OCI-LY1 (cell line): ENCODE measurements around the gene RABEP1.

Experiments used
- H2AFZ ChIP-seq: fragments of 200-600 bp; sonication (generic), shearing (Covaris generic); 2 replicates; pipeline ENCODE4 v1.6.0; 2014; ENCODE audit warnings: antibody characterized with exemption, mild to moderate bottlenecking, low read length
- H3F3A ChIP-seq: fragments of 200-600 bp; sonication (generic), shearing (Covaris generic); 2 replicates; pipeline ENCODE4 v1.6.0; 2014; ENCODE audit warnings: mild to moderate bottlenecking, antibody characterized with exemption, low read length, moderate library complexity; ENCODE audit not compliant: insufficient read depth
- H3K27ac ChIP-seq: fragments of 200-600 bp; sonication (generic); 2 replicates; pipeline ENCODE4 v1.5.1; 2014; ENCODE audit warnings: low read length, mixed run types, mild to moderate bottlenecking, low read depth; ENCODE audit not compliant: poor library complexity, severe bottlenecking
- H3K27me3 ChIP-seq: fragments of 200-600 bp; sonication (generic); 2 replicates; pipeline ENCODE4 v1.6.0; 2014; ENCODE audit warnings: antibody characterized with exemption, mild to moderate bottlenecking, low read length, moderate library complexity; ENCODE audit not compliant: insufficient read depth
- H3K36me3 ChIP-seq: fragments of 200-600 bp; sonication (generic); 2 replicates; pipeline ENCODE4 v1.6.1; 2014; ENCODE audit warnings: mild to moderate bottlenecking, antibody characterized with exemption, low read length, moderate library complexity, mixed read lengths; ENCODE audit not compliant: insufficient read depth
- H3K4me1 ChIP-seq: fragments of 200-600 bp; sonication (generic); 2 replicates; pipeline ENCODE4 v1.5.1; 2014; ENCODE audit warnings: mild to moderate bottlenecking, low read length, moderate library complexity; ENCODE audit not compliant: insufficient read depth, severe bottlenecking
- H3K4me2 ChIP-seq: fragments of 200-600 bp; sonication (generic), shearing (Covaris generic); 2 replicates; pipeline ENCODE4 v1.6.1; 2014; ENCODE audit warnings: low read length
- H3K4me3 ChIP-seq: fragments of 200-600 bp; sonication (generic); 2 replicates; pipeline ENCODE4 v1.5.1; 2014; ENCODE audit warnings: low read length, low read depth, mild to moderate bottlenecking, mixed read lengths; ENCODE audit not compliant: poor library complexity, severe bottlenecking
- H3K79me2 ChIP-seq: fragments of 200-600 bp; shearing (Covaris generic); 2 replicates; pipeline ENCODE4 v1.6.1; 2016; ENCODE audit warnings: mixed run types, low read length, mixed read lengths; ENCODE audit not compliant: insufficient read depth
- H3K9ac ChIP-seq: fragments of 200-600 bp; sonication (generic), shearing (Covaris generic); 2 replicates; pipeline ENCODE4 v1.6.1; 2014; ENCODE audit warnings: mild to moderate bottlenecking, low read length, mixed read lengths
- H3K9me2 ChIP-seq: fragments of 200-600 bp; sonication (generic), shearing (Covaris generic); 2 replicates; pipeline ENCODE4 v1.6.1; 2014; ENCODE audit warnings: low read depth, mild to moderate bottlenecking, low read length, mixed read lengths
- H3K9me3 ChIP-seq: fragments of 200-600 bp; shearing (Covaris generic); 2 replicates; pipeline ENCODE4 v1.6.1; 2014; ENCODE audit warnings: low read length, mixed read lengths
- H4K20me1 ChIP-seq: fragments of 200-600 bp; sonication (generic), shearing (Covaris generic); 2 replicates; pipeline ENCODE4 v1.6.0; 2016; ENCODE audit warnings: mild to moderate bottlenecking, low read length; ENCODE audit not compliant: insufficient read depth
- CTCF ChIP-seq: fragments of 200-600 bp; sonication (generic), shearing (Covaris generic); IDR thresholded peaks from 2 replicates; pipeline ENCODE4 v1.5.1; 2017; ENCODE audit warnings: mild to moderate bottlenecking, antibody characterized with exemption, low read length, moderate library complexity, mixed read lengths
- EZH2 ChIP-seq: fragments of 200-600 bp; sonication (generic), shearing (Covaris generic); IDR thresholded peaks from 2 replicates; pipeline ENCODE4 v1.8.0; 2017; ENCODE audit warnings: borderline replicate concordance, mixed run types, mild to moderate bottlenecking, antibody characterized with exemption, low read length, moderate library complexity, mixed read lengths

The RABEP1 gene

GRCh38 chr17:5408186-5408585 lies 126.1 kb downstream of the RABEP1 start:
- no peaks in the 10 kb centered on the region for H4K20me1 ChIP-seq
- no peak overlapping the region for H3K4me3 ChIP-seq
- H3K4me1 ChIP-seq: no peaks in the 10 kb centered on the region
- H3F3A ChIP-seq: no peaks in the 10 kb centered on the region
- TF ChIP-seq EZH2 (no peak), CTCF (no peak)
- H3K9ac ChIP-seq: no peak overlapping the region
- H3K79me2 ChIP-seq: peaks cover 4% of the 10 kb centered on the region
- H3K27ac ChIP-seq: no peak overlapping the region
- H3K4me2 ChIP-seq: no peak overlapping the region
- no peaks in the 10 kb centered on the region for H3K9me3 ChIP-seq
- H3K27me3 ChIP-seq: no peaks in the 10 kb centered on the region
- H2AFZ ChIP-seq: no peak overlapping the region
- H3K36me3 ChIP-seq: peaks cover 97% of the 10 kb centered on the region
- no peaks in the 10 kb centered on the region for H3K9me2 ChIP-seq

GRCh38 chr17:5410594-5411272 lies 128.6 kb downstream of the RABEP1 start:
- no peak overlapping the region for H3K4me2 ChIP-seq
- H3K9ac ChIP-seq: no peak overlapping the region
- peaks cover 8% of the 10 kb centered on the region for H3K79me2 ChIP-seq
- H3K36me3 ChIP-seq: peaks cover 98% of the 10 kb centered on the region
- no peaks in the 10 kb centered on the region for H3K9me3 ChIP-seq
- H4K20me1 ChIP-seq: no peaks in the 10 kb centered on the region
- no peak overlapping the region for H2AFZ ChIP-seq
- H3F3A ChIP-seq: no peaks in the 10 kb centered on the region
- H3K4me3 ChIP-seq: no peak overlapping the region
- no peaks in the 10 kb centered on the region for H3K4me1 ChIP-seq
- H3K27ac ChIP-seq: no peak overlapping the region
- no peaks in the 10 kb centered on the region for H3K9me2 ChIP-seq
- no peaks in the 10 kb centered on the region for H3K27me3 ChIP-seq
- no peak for TF ChIP-seq EZH2
- TF ChIP-seq CTCF: no peak

- Histone ChIP-seq H3K27ac (no peak overlapping the region), H3K9ac (no peak overlapping the region), H3K79me2 (peaks cover 33% of the 10 kb centered on the region), H3K4me3 (no peak overlapping the region), H3K4me1 (peaks cover 15% of the 10 kb centered on the region), H3K36me3 (peaks cover 85% of the 10 kb centered on the region), H3K9me3 (no peaks in the 10 kb centered on the region), H3K4me2 (no peak overlapping the region), H3F3A (no peaks in the 10 kb centered on the region), H4K20me1 (no peaks in the 10 kb centered on the region), H3K9me2 (no peaks in the 10 kb centered on the region), H3K27me3 (no peaks in the 10 kb centered on the region), H2AFZ (no peak overlapping the region)
- TF ChIP-seq CTCF (no peak), EZH2 (no peak)
Observed at GRCh38 chr17:5413682-5414081, 131.6 kb downstream of the RABEP1 start.
